K562 (cell line): ENCODE measurements around the gene BMS1. TPM values are rescaled to one million over a fixed set of nuclear protein-coding genes. Genes with fewer than 3 reads are reported as not detected.

Source experiments
- ATAC-seq: fragments of 200-7000 bp; cut with Tn5 transposase; 3 replicates; pipeline ENCODE4 v1.9.1; 2020; ENCODE audit warnings: moderate library complexity
- BruUV-seq: library from RNA; stranded (reverse); fragments of 400-500 nt; replicated peaks from 2 replicates; lab custom pipeline; 2021; lab: Mats Ljungman, UMichigan
- CTCF ChIA-PET: fragments of 300-600 bp; formaldehyde crosslinking; extraction: SDS; loops from one replicate; lab custom pipeline; 2021; ENCODE audit warnings: low intra/inter-chr PET ratio; lab: Yijun Ruan, JAX
- POLR2A ChIA-PET: fragments of 300-600, 350-650 bp; sonication (Branson Sonifier 250); formaldehyde crosslinking; extraction: SDS; loops from one replicate; lab custom pipeline; 2021; ENCODE audit warnings: antibody characterized with exemption, inconsistent platforms; lab: Yijun Ruan, JAX
- DNase-seq, 4 experiments: peaks; one replicate each; pipeline versions ENCODE4 v3.0.0 to v3.0.0-alpha.2; 2011 to 2018; ENCODE audit warnings: low spot score in 3 of 4, mixed read lengths in 3 of 4; ENCODE audit errors: extremely low read depth in 1 of 4
- FAIRE-seq: peaks from 2 replicates; lab custom pipeline; 2011; peaks lifted over from hg19 to GRCh38; lab: Jason Lieb, UNC
- H2AFZ ChIP-seq: 2 replicates; pipeline ENCODE4 v1.6.0; 2011; ENCODE audit warnings: low read depth, low read length, control low read depth, inconsistent platforms
- H3K27ac ChIP-seq: fragments of 200-600 bp; 3 replicates; pipeline ENCODE4 v1.8.0; 2011; ENCODE audit warnings: low read depth, mild to moderate bottlenecking, control low read depth, inconsistent platforms, low read length, moderate library complexity, mixed read lengths; ENCODE audit errors: extremely low read depth
- H3K27me3 ChIP-seq, 2 experiments: fragments of 300-600 bp in 1 of 2; 2 replicates in 1 of 2; 3 replicates in 1 of 2; pipeline versions ENCODE4 v1.6.0 to v1.8.0; 2011; ENCODE audit warnings: inconsistent platforms in 2 of 2, low read length in 2 of 2, mild to moderate bottlenecking in 1 of 2, mixed read lengths in 1 of 2, moderate library complexity in 1 of 2; ENCODE audit not compliant: control insufficient read depth in 2 of 2, insufficient read depth in 2 of 2
- H3K36me3 ChIP-seq: fragments of 300-600 bp; 3 replicates; pipeline ENCODE4 v1.8.0; 2011; ENCODE audit warnings: mild to moderate bottlenecking, low read length, inconsistent platforms; ENCODE audit not compliant: control insufficient read depth, insufficient read depth
- H3K4me1 ChIP-seq, 2 experiments: fragments of 200-600 bp in 1 of 2; replicated peaks in 1 of 2; 2 replicates in 1 of 2; 3 replicates in 1 of 2; pipeline versions ENCODE4 v1.5.1 to v1.8.0; 2011; ENCODE audit warnings: inconsistent platforms in 2 of 2, low read length in 2 of 2, mild to moderate bottlenecking in 1 of 2, mixed read lengths in 1 of 2, moderate library complexity in 1 of 2; ENCODE audit not compliant: control insufficient read depth in 2 of 2, insufficient read depth in 2 of 2
- H3K4me2 ChIP-seq: 2 replicates; pipeline ENCODE4 v1.6.1; 2011; ENCODE audit warnings: low read length, control low read depth, inconsistent platforms, mixed read lengths; ENCODE audit not compliant: insufficient read depth
- H3K4me3 ChIP-seq: fragments of 200-600 bp; sonication (generic), shearing (Covaris generic); 2 replicates; pipeline ENCODE4 v1.5.1; 2016; ENCODE audit warnings: control low read depth, inconsistent platforms
- H3K79me2 ChIP-seq: fragments of 200-600 bp; 3 replicates; pipeline ENCODE4 v1.8.0; 2011; ENCODE audit warnings: low read length, inconsistent platforms; ENCODE audit not compliant: control insufficient read depth, insufficient read depth
- H3K9ac ChIP-seq, 2 experiments: 2 replicates each; pipeline versions ENCODE4 v1.6.0 to v1.6.1; 2011; ENCODE audit warnings: low read depth in 2 of 2, low read length in 2 of 2, control low read depth in 1 of 2, inconsistent platforms in 1 of 2, mild to moderate bottlenecking in 1 of 2, mixed read lengths in 1 of 2; ENCODE audit not compliant: insufficient read depth in 1 of 2
- H3K9me1 ChIP-seq: one replicate; pipeline ENCODE4 v1.6.0; 2011; ENCODE audit warnings: inconsistent platforms, mild to moderate bottlenecking, low read length, moderate library complexity; ENCODE audit not compliant: control insufficient read depth, insufficient read depth
- H3K9me3 ChIP-seq: replicated peaks from 2 replicates; pipeline ENCODE4 v1.5.1; 2011; ENCODE audit warnings: low read depth, low read length, inconsistent platforms; ENCODE audit not compliant: control insufficient read depth, insufficient read depth
- H4K20me1 ChIP-seq: replicated peaks from 2 replicates; pipeline ENCODE4 v1.6.1; 2011; ENCODE audit warnings: low read length, inconsistent platforms, mixed read lengths; ENCODE audit not compliant: control insufficient read depth, insufficient read depth
- CEBPB ChIP-seq: fragments of 450-650 bp; IDR thresholded peaks from 2 replicates; pipeline ENCODE4 v1.6.1; 2016; ENCODE audit warnings: missing genetic modification characterization, missing compliant biosample characterization
- PML ChIP-seq: IDR thresholded peaks from 2 replicates; pipeline ENCODE4 v1.6.1; 2012; ENCODE audit warnings: low read length, inconsistent platforms
- PTBP1 ChIP-seq: fragments of 200-400 bp; formaldehyde crosslinking; IDR thresholded peaks from 2 replicates; pipeline ENCODE4 v1.6.1; 2017; ENCODE audit warnings: low read depth, low read length
- ZFPM2 ChIP-seq: fragments of 250-450 bp; sonication (Bioruptor Pico); IDR thresholded peaks from 2 replicates; pipeline ENCODE4 v1.5.1; 2022; ENCODE audit warnings: mild to moderate bottlenecking
- WGBS: fragments of 100-300 bp; shearing (Covaris generic); methylation state at CpG from one replicate; pipeline ENCODE4 v1.1.6; 2016; ENCODE audit warnings: low coverage, mixed read lengths; ENCODE audit not compliant: insufficient coverage; ENCODE audit errors: missing lambda C conversion rate; 5-methylcytosine and 5-hydroxymethylcytosine counted together
- in situ Hi-C: fragments of 300-500 bp; cut with MboI; formaldehyde crosslinking; loops from 4 replicates; pipeline ENCODE4 v1.15.0; 2018; ENCODE audit warnings: inconsistent platforms, mixed read lengths
- intact Hi-C: fragments of 100-400 bp; cut with micrococcal nuclease; formaldehyde crosslinking; loops from 2 replicates; pipeline ENCODE4 v1.14.2; 2022
- polyA plus RNA-seq, 8 experiments: library from polyadenylated mRNA; depleted of rRNA in 4 of 8; stranded (reverse) in 5 of 8; unstranded in 3 of 8; fragments of >200 nt; fragmentation: Nextera tagmentation in 2 of 8; fragmentation: Illumina TruSeq in 1 of 8; extraction: Ambion mirVana in 2 of 8; extraction: Trizol in 1 of 8; gene quantifications; 2 replicates each; pipeline versions ENCODE4 v1.2.1 to v1.2.3, GENCODE V29; 2011 to 2014; ENCODE audit warnings: inconsistent platforms in 1 of 8, missing spikeins in 1 of 8
- total RNA-seq, 7 experiments: library from RNA; depleted of rRNA in 6 of 7; stranded (reverse); fragments of >200 nt in 6 of 7; fragmentation: Illumina TruSeq in 2 of 7; extraction: Trizol in 2 of 7; gene quantifications; 2 replicates each; pipeline versions ENCODE4 v1.2.1 to v1.2.3, GENCODE V29; 2011 to 2021; ENCODE audit warnings: low replicate concordance in 1 of 7
- TF ChIP-seq, protein P1 (sequence below), 2 experiments: fragments of 150-350 bp in 1 of 2; IDR thresholded peaks; 2 replicates each; pipeline ENCODE4 v1.6.1; 2012 to 2016; ENCODE audit warnings: low read depth in 2 of 2, low read length in 2 of 2, mild to moderate bottlenecking in 1 of 2, moderate library complexity in 1 of 2

BMS1 gene
- total and polyA plus RNA-seq, 9 of the 15 experiments (the other 6 are each of a cell fraction or from before 2014, with no cell fraction given): 11.1 to 46.9 (median 32.7) TPM

GRCh38 chr10:42785759-42786158, 3.2 kb downstream of the BMS1 start:
- H3K27ac ChIP-seq: no peak overlapping the region
- H3K4me1 ChIP-seq: peaks cover 0 to 12% of the 10 kb centered on the region in 2 experiments; a peak in 3 of 5 replicates
- ChIA-PET POLR2A (no interaction called here), CTCF (no interaction called here)
- H2AFZ ChIP-seq: no peak overlapping the region
- 0 out of 2 replicates have a peak, but pooled peaks cover 3% of the 10 kb centered on the region for H3K9me3 ChIP-seq
- peaks cover 67% of the 10 kb centered on the region for H3K36me3 ChIP-seq
- no peak overlapping the region for H3K4me2 ChIP-seq
- peaks cover 34% of the 10 kb centered on the region for H3K79me2 ChIP-seq
- FAIRE-seq: no peak
- no peaks in the 10 kb centered on the region for H4K20me1 ChIP-seq
- intact Hi-C loops: no loop called here
- no peak for ATAC-seq
- H3K9ac ChIP-seq: no peak overlapping the region
- WGBS: 97% methylated on average over 6 of the region's 6 CpGs
- BruUV-seq: no TSS peak
- H3K9me1 ChIP-seq: no peaks in the 10 kb centered on the region
- TF ChIP-seq PML (no peak), PTBP1 (no peak), ZFPM2 (CRISPR knock-in tag) (no peak), CEBPB (tag) (peak; percentile 61)
- TF ChIP-seq, protein P1, sequence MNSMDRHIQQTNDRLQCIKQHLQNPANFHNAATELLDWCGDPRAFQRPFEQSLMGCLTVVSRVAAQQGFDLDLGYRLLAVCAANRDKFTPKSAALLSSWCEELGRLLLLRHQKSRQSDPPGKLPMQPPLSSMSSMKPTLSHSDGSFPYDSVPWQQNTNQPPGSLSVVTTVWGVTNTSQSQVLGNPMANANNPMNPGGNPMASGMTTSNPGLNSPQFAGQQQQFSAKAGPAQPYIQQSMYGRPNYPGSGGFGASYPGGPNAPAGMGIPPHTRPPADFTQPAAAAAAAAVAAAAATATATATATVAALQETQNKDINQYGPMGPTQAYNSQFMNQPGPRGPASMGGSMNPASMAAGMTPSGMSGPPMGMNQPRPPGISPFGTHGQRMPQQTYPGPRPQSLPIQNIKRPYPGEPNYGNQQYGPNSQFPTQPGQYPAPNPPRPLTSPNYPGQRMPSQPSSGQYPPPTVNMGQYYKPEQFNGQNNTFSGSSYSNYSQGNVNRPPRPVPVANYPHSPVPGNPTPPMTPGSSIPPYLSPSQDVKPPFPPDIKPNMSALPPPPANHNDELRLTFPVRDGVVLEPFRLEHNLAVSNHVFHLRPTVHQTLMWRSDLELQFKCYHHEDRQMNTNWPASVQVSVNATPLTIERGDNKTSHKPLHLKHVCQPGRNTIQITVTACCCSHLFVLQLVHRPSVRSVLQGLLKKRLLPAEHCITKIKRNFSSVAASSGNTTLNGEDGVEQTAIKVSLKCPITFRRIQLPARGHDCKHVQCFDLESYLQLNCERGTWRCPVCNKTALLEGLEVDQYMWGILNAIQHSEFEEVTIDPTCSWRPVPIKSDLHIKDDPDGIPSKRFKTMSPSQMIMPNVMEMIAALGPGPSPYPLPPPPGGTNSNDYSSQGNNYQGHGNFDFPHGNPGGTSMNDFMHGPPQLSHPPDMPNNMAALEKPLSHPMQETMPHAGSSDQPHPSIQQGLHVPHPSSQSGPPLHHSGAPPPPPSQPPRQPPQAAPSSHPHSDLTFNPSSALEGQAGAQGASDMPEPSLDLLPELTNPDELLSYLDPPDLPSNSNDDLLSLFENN (IDR thresholded peaks at IDR 0.05; ENCODE audit: low read depth in 2 of 2, low read length in 2 of 2): no peak
- TF ChIP-seq, all 486 proteins: peak for 1
- in situ Hi-C loops: no loop called here
- no peaks in the 10 kb centered on the region for H3K27me3 ChIP-seq
- DNase-seq: no peak
- no peak overlapping the region for H3K4me3 ChIP-seq
